H9 (cell line): ENCODE results near the gene DCXR. TPM values are rescaled to one million over a fixed set of nuclear protein-coding genes. Genes with fewer than 3 reads are reported as not detected.

Source experiments
- DNase-seq: peaks from one replicate; pipeline ENCODE4 v3.0.0-alpha.2; 2017
- H2AFZ ChIP-seq: one replicate; pipeline ENCODE4 v1.6.1; 2013; ENCODE audit warnings: mild to moderate bottlenecking, low read length, control low read depth, moderate library complexity
- H2AK5ac ChIP-seq: 2 replicates; pipeline ENCODE4 v1.6.1; 2013; ENCODE audit warnings: low read length, control low read depth, mixed read lengths; ENCODE audit not compliant: insufficient read length
- H2BK120ac ChIP-seq: one replicate; pipeline ENCODE4 v1.6.1; 2013; ENCODE audit warnings: low read depth, mild to moderate bottlenecking, low read length, control low read depth, inconsistent platforms; ENCODE audit not compliant: poor library complexity, severe bottlenecking
- H2BK12ac ChIP-seq: 2 replicates; pipeline ENCODE4 v1.6.1; 2013; ENCODE audit warnings: low read length, control low read depth, mixed read lengths, low read depth; ENCODE audit not compliant: insufficient read length
- H2BK15ac ChIP-seq: 2 replicates; pipeline ENCODE4 v1.6.1; 2013; ENCODE audit warnings: low read depth, low read length, control low read depth
- H2BK20ac ChIP-seq: one replicate; pipeline ENCODE4 v1.6.1; 2013; ENCODE audit warnings: low read depth, mild to moderate bottlenecking, low read length, control low read depth, inconsistent platforms; ENCODE audit not compliant: poor library complexity, severe bottlenecking
- H2BK5ac ChIP-seq: 2 replicates; pipeline ENCODE4 v1.6.1; 2013; ENCODE audit warnings: low read length, control low read depth, mixed read lengths; ENCODE audit not compliant: insufficient read length
- H3K14ac ChIP-seq: 2 replicates; pipeline ENCODE4 v1.6.1; 2013; ENCODE audit warnings: low read length, control low read depth; ENCODE audit not compliant: insufficient read depth
- H3K18ac ChIP-seq: 2 replicates; pipeline ENCODE4 v1.6.1; 2013; ENCODE audit warnings: low read depth, mild to moderate bottlenecking, mixed read lengths, low read length, control low read depth; ENCODE audit not compliant: insufficient read length
- H3K23ac ChIP-seq: 2 replicates; pipeline ENCODE4 v1.6.1; 2013; ENCODE audit warnings: low read length, control low read depth, mixed read lengths, low read depth; ENCODE audit not compliant: insufficient read length
- H3K23me2 ChIP-seq: 2 replicates; pipeline ENCODE4 v1.6.1; 2013; ENCODE audit warnings: low read depth, mild to moderate bottlenecking, mixed read lengths, low read length, control low read depth; ENCODE audit not compliant: insufficient read length, poor library complexity, severe bottlenecking
- H3K27ac ChIP-seq: 2 replicates; pipeline ENCODE4 v1.5.1; 2013; ENCODE audit warnings: low read length, control low read depth, mixed read lengths, low read depth; ENCODE audit not compliant: insufficient read length
- H3K27me3 ChIP-seq: 2 replicates; pipeline ENCODE4 v1.6.1; 2013; ENCODE audit warnings: low read length, control low read depth, inconsistent platforms; ENCODE audit not compliant: insufficient read depth
- H3K4ac ChIP-seq: 2 replicates; pipeline ENCODE4 v1.6.1; 2013; ENCODE audit warnings: low read depth, mild to moderate bottlenecking, control low read depth, inconsistent platforms, low read length, moderate library complexity
- H3K4me1 ChIP-seq: 2 replicates; pipeline ENCODE4 v1.6.1; 2013; ENCODE audit warnings: low read length, control low read depth, inconsistent platforms; ENCODE audit not compliant: insufficient read depth
- H3K4me2 ChIP-seq: 2 replicates; pipeline ENCODE4 v1.6.1; 2013; ENCODE audit warnings: low read length, control low read depth, mixed read lengths; ENCODE audit not compliant: insufficient read length, insufficient read depth
- H3K56ac ChIP-seq: 2 replicates; pipeline ENCODE4 v1.6.1; 2013; ENCODE audit warnings: low read depth, mild to moderate bottlenecking, mixed read lengths, low read length, control low read depth; ENCODE audit not compliant: insufficient read length
- H3K79me1 ChIP-seq: 2 replicates; pipeline ENCODE4 v1.6.1; 2013; ENCODE audit warnings: low read depth, mild to moderate bottlenecking, moderate library complexity, low read length, control low read depth, inconsistent platforms; ENCODE audit not compliant: insufficient read depth, poor library complexity, severe bottlenecking
- H3K79me2 ChIP-seq: 2 replicates; pipeline ENCODE4 v1.6.1; 2013; ENCODE audit warnings: low read length, control low read depth, inconsistent platforms; ENCODE audit not compliant: insufficient read depth
- H3K9ac ChIP-seq: 2 replicates; pipeline ENCODE4 v1.6.1; 2013; ENCODE audit warnings: low read length, control low read depth, mixed read lengths; ENCODE audit not compliant: insufficient read length; ENCODE audit errors: extremely low read depth
- H3K9me3 ChIP-seq: one replicate; pipeline ENCODE4 v1.6.1; 2013; ENCODE audit warnings: low read depth, low read length, inconsistent platforms; ENCODE audit not compliant: control insufficient read depth
- H3T11ph ChIP-seq: one replicate; pipeline ENCODE4 v1.6.1; 2013; ENCODE audit warnings: mild to moderate bottlenecking, low read length, control low read depth, inconsistent platforms
- H4K20me1 ChIP-seq: one replicate; pipeline ENCODE4 v1.6.1; 2013; ENCODE audit not compliant: control insufficient read depth, insufficient read length, insufficient read depth
- H4K5ac ChIP-seq: 2 replicates; pipeline ENCODE4 v1.6.1; 2013; ENCODE audit warnings: low read depth, mild to moderate bottlenecking, mixed read lengths, low read length, control low read depth; ENCODE audit not compliant: insufficient read length
- H4K8ac ChIP-seq: replicated peaks from 2 replicates; pipeline ENCODE4 v1.6.1; 2013; ENCODE audit warnings: low read length, control low read depth, mixed read lengths, low read depth; ENCODE audit not compliant: insufficient read length
- H4K91ac ChIP-seq: 2 replicates; pipeline ENCODE4 v1.6.1; 2013; ENCODE audit warnings: low read depth, mild to moderate bottlenecking, moderate library complexity, mixed read lengths, low read length, control low read depth; ENCODE audit not compliant: insufficient read length
- H3K27ac Mint-ChIP-seq, 3 experiments: 2 replicates in 2 of 3; 3 replicates in 1 of 3; pipeline ENCODE4 v1.8.0; 2020 to 2021; ENCODE audit warnings: mixed read lengths in 3 of 3, mild to moderate bottlenecking in 1 of 3, moderate library complexity in 1 of 3
- H3K27me3 Mint-ChIP-seq: 2 replicates; pipeline ENCODE4 v1.8.0; 2021; ENCODE audit warnings: low read depth, mild to moderate bottlenecking, moderate library complexity, mixed read lengths
- H3K36me3 Mint-ChIP-seq, 3 experiments: 2 replicates in 2 of 3; 3 replicates in 1 of 3; pipeline ENCODE4 v1.8.0; 2020 to 2021; ENCODE audit warnings: low read depth in 3 of 3, mixed read lengths in 3 of 3; ENCODE audit not compliant: insufficient read depth in 1 of 3
- H3K4me1 Mint-ChIP-seq, 2 experiments: 2 replicates each; pipeline ENCODE4 v1.8.0; 2020; ENCODE audit warnings: mixed read lengths in 2 of 2
- H3K4me3 Mint-ChIP-seq, 2 experiments: 2 replicates in 1 of 2; 3 replicates in 1 of 2; pipeline ENCODE4 v1.8.0; 2020 to 2021; ENCODE audit warnings: mild to moderate bottlenecking in 2 of 2, mixed read lengths in 2 of 2, moderate library complexity in 1 of 2
- H3K9me3 Mint-ChIP-seq, 2 experiments: 2 replicates in 1 of 2; 3 replicates in 1 of 2; pipeline ENCODE4 v1.8.0; 2020; ENCODE audit warnings: mild to moderate bottlenecking in 2 of 2, mixed read lengths in 2 of 2, moderate library complexity in 1 of 2
- WGBS: extraction: QIAGEN DNeasy Blood & Tissue Kit; methylation state at CpG from one replicate; pipeline ENCODE4 v1.1.7; 2013; ENCODE audit warnings: missing lambda C conversion rate, low lambda C conversion rate, mixed read lengths; ENCODE audit not compliant: insufficient read length; ENCODE audit errors: extremely low coverage; 5-methylcytosine and 5-hydroxymethylcytosine counted together
- total RNA-seq: library from RNA; stranded (reverse); gene quantifications from 2 replicates; pipeline ENCODE4 v1.2.1, GENCODE V29; 2021
- TF ChIP-seq, protein P1 (sequence below): fragments of 200-600 bp; sonication (generic); conservative IDR thresholded peaks from 3 replicates; pipeline ENCODE4 v1.8.0; 2021; ENCODE audit warnings: antibody characterized with exemption, mild to moderate bottlenecking

The DCXR gene
- total RNA-seq, 1 experiment from 2014 or later: 93.6 TPM

DNA sequence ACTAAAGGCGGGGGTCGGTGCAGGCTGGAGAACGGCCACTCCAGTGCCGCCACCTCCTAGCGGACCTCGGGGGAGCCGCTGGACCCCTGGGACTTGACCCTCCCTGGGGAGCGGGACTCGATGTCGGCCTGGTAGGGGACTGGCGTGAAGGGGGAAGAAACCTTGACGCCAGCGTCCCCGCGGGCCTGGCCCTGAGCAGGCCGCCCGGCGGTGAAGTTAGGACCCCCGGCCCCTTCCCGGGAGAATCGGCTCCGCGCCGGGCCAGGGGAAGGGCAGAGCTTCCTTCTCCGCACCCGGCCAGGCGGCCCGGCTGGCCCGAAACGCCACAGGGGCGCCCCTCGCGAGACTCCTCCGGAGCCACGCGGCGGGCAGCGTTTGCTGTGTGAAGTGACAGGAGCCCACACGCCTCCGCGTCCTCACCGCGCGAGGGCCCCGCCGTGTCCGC, 27.7 kb upstream of the DCXR start:
- Mint-ChIP-seq H3K4me1 (peaks cover 4 to 5% of the 10 kb centered on the region in 2 experiments), H3K27me3 (peaks cover 10% of the 10 kb centered on the region), H3K9me3 (no peaks in the 10 kb centered on the region; a peak in 1 of 5 replicates), H3K27ac (no peak overlapping the region), H3K4me3 (peak overlapping the region; percentile 70 to 73), H3K36me3 (peaks cover 3 to 15% (median 11%) of the 10 kb centered on the region in 3 experiments)
- peak overlapping the region; percentile 9; the same call in 1 of the 2 replicates for H3K14ac ChIP-seq
- H3K9me3 ChIP-seq: no peaks in the 10 kb centered on the region
- no peaks in the 10 kb centered on the region for H4K20me1 ChIP-seq
- H2BK5ac ChIP-seq: no peak overlapping the region
- no peak overlapping the region for H2BK12ac ChIP-seq
- H2AFZ ChIP-seq: no peak overlapping the region
- H3K27me3 ChIP-seq: no peaks in the 10 kb centered on the region
- DNase-seq: no peak
- H3K23me2 ChIP-seq: peaks cover 15% of the 10 kb centered on the region
- no peak overlapping the region for H4K91ac ChIP-seq
- no peak overlapping the region for H4K5ac ChIP-seq
- H4K8ac ChIP-seq: no peak overlapping the region
- H3K4me1 ChIP-seq: no peaks in the 10 kb centered on the region
- H3K9ac ChIP-seq: peak overlapping the region; percentile 47
- peak overlapping the region; percentile 75 for H3K4me2 ChIP-seq
- H3K79me2 ChIP-seq: no peaks in the 10 kb centered on the region
- TF ChIP-seq, protein P1, sequence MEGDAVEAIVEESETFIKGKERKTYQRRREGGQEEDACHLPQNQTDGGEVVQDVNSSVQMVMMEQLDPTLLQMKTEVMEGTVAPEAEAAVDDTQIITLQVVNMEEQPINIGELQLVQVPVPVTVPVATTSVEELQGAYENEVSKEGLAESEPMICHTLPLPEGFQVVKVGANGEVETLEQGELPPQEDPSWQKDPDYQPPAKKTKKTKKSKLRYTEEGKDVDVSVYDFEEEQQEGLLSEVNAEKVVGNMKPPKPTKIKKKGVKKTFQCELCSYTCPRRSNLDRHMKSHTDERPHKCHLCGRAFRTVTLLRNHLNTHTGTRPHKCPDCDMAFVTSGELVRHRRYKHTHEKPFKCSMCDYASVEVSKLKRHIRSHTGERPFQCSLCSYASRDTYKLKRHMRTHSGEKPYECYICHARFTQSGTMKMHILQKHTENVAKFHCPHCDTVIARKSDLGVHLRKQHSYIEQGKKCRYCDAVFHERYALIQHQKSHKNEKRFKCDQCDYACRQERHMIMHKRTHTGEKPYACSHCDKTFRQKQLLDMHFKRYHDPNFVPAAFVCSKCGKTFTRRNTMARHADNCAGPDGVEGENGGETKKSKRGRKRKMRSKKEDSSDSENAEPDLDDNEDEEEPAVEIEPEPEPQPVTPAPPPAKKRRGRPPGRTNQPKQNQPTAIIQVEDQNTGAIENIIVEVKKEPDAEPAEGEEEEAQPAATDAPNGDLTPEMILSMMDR: no peak
- no CpG with 5 or more reads among the region's 47 CpGs for WGBS
- no peak overlapping the region for H2BK20ac ChIP-seq
- no peak overlapping the region for H3K23ac ChIP-seq
- H3K79me1 ChIP-seq: no peaks in the 10 kb centered on the region
- no peak overlapping the region for H3K18ac ChIP-seq
- H3K4ac ChIP-seq: no peak overlapping the region
- H2BK15ac ChIP-seq: no peak overlapping the region
- no peak overlapping the region for H2AK5ac ChIP-seq
- H3K27ac ChIP-seq: no peak overlapping the region
- no peak overlapping the region for H3K56ac ChIP-seq
- no peak overlapping the region for H3T11ph ChIP-seq
- H2BK120ac ChIP-seq: no peak overlapping the region
